HG03139 (cell line): ENCODE data around the gene LHPP.
"Not testable (repeated sequence)": the region's sequence is repeated elsewhere in the genome, so short reads cannot be mapped to it uniquely, and the experiment has no call there.

Experiments used
- ATAC-seq: cut with Tn5 transposase; IDR thresholded peaks from one replicate; pipeline ENCODE4 v1.9.1; 2021; ENCODE audit not compliant: unreplicated experiment

The LHPP gene

GRCh38 chr10:124604214-124605000 lies 142.8 kb downstream of the LHPP start:
- no peak for ATAC-seq

- no peak for ATAC-seq
Observed at GRCh38 chr10:124605001-124605370, 143.4 kb downstream of the LHPP start.

DNA sequence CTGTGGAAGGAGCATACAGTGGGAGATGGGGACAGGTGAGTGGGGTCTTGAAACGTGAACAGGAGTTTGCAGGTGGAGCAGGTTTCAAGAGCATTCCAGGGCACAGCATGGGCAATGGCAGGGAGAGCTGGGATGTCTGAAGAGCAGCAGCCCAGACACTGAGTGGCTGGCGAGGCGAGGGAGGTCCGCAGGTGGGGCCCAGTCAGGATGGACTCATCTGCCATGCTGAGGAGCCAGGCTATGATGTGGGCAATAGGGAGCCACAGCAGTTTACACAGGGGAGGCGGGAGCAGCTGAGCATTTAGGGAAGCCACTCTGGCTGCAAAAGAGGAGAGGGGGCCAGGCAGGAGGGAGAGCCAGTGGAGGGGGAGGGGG lies 143.8 kb downstream of the LHPP start:
- no peak for ATAC-seq

DNA sequence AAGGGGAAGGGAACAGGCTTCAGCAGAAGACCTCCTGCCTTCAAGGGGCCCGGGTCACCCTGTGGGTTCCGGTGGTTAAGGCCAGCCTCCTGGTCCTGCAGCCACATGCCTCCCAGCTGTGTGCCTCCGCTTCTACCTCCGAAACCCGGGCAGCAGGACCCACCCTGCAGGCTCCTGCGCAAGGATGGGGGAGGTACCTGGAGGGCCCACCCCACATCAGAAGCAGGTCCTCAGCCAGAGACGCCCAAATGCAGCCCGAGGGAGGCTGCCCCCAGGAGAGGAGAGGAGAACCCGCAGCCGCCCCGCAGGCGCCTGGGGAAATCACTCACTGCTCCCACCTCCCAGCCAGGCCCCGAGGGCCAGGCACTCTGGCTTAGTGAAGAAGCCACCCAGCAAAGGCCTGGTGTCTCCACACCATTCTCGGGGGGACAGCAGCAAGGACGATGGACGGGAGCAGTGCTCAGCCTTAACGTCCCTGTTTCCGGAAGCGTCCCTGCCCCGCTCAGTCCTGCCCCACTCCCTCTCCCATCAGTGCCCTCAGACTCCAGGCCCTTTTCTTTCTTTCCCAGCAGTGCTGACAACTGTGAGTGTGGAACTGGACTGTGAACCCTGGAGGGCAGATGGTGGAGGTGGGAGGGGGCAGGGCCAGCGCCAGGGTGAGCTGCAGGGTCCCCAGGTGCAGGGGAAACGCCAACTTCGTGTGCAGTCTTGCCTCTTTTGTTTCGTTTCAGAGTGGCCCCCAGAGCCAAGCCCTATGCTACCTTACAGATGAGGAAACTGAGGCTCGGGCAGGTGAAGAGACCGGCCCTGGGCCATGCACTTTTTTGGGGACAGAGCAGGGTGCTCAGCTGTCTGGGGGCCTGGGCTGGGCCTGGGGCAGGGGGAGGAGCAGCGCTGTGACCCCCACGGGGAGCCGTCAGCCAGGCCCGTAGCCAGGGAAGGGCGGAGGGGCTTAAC lies 144.5 kb downstream of the LHPP start:
- no peak for ATAC-seq

- ATAC-seq = no peak
Observed at GRCh38 chr10:124606822-124607221, 145.2 kb downstream of the LHPP start.

- ATAC-seq = no peak
Observed at GRCh38 chr10:124607693-124608092, 146.1 kb downstream of the LHPP start.

- ATAC-seq = no peak
Observed at GRCh38 chr10:124608093-124608721, 146.6 kb downstream of the LHPP start.

DNA sequence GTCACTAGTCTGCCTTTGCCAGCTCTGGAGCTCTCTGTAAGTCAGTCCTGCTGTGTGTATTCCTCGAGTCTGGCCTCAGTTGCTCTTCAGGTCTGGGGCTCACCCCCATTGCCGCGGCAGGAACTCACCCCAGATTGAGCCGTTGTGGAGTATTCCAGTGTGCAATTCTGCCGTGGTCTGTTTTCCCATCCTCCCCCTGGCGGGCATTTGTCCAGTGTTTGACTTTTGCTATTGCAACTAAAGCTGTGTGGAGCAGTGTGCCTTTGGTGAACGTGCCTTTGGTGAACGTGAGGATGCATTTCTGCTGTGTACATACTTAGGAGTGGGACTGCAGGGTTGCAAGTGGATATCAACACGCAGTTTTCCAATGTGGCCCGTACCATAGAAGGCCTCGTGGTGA lies 148.1 kb downstream of the LHPP start:
- ATAC-seq = no peak

- ATAC-seq = not testable (repeated sequence)
Observed at GRCh38 chr10:124610186-124610585, 148.6 kb downstream of the LHPP start.

DNA sequence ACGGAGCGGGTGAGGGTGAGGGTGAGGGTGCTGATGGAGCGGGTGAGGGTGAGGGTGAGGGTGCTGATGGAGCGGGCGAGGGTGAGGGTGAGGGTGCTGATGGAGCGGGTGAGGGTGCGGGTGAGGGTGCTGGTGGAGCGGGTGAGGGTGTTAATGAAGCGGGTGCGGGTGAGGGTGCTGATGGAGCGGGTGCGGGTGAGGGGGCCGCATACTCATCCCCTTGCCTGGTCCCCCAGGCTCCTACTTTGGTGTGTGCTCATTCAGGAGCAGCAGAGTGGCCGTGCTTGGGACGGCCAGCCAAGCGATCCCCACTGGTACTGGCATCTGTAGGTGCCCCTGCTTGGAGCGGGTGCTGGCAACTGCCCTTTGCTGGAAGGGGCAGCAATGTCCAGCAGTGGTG lies 149.2 kb downstream of the LHPP start:
- ATAC-seq = not testable (repeated sequence)

DNA sequence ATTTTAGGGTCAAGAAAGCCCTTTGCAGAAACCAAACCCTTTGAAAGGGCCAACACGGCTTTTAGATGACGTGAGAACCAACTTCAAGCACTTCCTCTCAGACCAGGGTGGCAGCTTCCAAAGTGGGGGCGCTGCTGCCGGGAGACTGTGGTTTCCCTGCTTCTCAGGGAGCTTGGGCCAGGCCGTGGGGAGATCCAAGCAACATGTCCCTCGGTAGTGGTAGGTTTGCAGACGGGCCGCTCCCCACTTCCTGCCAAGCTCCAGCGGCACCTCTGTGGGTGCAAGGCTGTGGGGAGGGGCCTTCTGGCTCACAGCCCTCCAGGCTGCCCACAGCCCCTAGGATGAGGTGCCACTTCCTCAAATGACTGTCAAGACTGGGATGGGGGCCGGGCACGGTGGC lies 150.1 kb downstream of the LHPP start:
- no peak for ATAC-seq

DNA sequence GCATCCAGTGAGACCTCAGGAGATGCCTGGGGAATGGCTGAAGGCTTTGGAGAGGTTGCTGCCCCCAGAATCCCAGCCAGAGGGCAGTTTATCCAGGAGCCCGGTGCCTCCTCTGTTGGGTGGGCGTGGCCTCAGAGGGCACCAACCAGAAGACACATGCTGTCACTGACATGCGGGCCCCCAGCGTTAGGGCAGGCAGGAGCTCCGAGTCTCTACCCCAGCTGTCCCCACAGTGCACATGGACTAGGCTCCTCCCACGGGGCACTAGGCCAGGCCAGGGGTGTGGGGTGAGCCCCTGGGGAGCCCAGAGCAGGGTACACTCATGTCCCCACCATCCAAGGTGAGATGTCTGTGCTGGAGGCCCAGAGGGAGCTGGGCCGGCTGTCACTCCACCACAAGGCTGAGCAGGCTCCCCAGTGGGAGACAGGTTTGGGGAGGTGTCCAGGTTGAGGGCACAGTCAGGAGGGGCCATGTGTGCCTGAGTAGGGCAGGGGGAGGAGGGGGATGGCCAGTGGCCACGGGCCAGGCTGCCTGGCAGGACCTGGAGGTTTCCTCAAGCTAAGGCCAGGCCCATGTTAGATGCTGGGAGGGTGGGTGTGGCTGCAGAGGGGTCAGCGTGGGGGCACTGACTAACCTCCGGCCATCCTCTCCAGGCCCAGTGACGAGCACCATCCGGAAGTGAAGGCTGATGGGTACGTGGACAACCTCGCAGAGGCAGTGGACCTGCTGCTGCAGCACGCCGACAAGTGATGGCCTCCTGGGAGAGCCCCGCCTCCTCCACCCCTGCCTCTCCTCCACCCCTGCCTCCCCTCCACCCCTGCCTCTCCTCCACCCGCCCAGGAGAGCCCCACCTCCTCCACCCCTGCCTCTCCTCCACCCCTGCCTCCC lies 151.2 kb downstream of the LHPP start:
- ATAC-seq = no peak

- ATAC-seq = peak; percentile 36
Observed at GRCh38 chr10:124614003-124614659, 152.5 kb downstream of the LHPP start.

DNA sequence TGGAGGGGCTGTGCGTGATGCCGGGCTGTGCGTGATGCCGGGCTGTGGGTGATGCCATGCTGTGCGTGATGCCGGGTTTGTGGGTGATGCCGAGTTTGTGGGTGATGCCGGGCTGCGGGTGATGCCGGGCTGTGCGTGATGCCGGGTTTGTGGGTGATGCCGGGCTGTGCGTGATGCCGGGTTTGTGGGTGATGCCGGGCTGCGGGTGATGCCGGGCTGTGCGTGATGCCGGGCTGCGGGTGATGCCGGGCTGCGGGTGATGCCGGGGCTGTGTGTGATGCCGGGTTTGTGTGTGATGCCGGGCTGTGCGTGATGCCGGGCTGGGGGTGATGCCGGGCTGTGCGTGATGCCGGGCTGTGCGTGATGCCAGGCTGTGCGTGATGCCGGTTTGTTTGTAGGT lies 153.6 kb downstream of the LHPP start:
- ATAC-seq = no peak

DNA sequence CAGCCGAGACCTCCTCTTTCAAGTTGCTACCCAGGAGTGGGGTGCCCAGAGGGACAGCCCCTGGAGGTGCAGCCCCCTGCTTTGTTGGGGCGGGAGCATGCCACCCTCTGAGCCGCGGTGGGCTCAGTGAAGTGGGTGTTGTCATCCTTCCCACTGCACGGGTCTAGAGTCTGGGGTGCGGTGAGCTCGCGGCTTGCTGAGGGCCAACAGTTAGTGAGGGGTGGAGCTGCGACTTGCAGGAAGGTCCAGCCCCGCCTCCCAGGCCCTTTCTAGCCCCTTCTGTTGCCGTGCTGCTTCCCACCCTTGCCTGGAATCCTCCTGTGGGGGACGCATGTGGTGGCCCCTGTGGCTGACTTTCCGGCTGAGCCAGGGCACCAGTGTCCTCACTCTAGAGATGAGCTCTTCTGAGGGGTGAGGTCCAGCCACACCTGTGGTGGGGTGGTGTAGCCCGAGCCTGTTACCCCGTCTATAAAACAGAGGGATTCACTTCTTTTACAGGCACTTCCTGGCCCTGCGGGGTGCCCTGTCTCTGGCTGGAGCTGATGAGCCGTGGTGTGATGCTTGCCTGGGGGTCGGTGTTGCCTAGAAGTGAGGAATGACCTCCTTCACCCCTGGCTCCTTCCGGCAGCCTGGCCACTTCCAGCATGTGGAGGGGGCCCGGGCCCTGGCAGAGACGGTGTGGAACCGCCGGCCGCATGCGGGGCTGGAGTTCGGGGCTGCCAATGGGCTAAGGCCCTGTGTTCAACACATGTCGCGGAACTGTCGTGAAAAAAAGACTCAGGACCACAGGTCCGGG lies 154.6 kb downstream of the LHPP start:
- no peak for ATAC-seq

GRCh38 chr10:124616836-124617130 lies 155.2 kb downstream of the LHPP start:
- ATAC-seq = no peak

DNA sequence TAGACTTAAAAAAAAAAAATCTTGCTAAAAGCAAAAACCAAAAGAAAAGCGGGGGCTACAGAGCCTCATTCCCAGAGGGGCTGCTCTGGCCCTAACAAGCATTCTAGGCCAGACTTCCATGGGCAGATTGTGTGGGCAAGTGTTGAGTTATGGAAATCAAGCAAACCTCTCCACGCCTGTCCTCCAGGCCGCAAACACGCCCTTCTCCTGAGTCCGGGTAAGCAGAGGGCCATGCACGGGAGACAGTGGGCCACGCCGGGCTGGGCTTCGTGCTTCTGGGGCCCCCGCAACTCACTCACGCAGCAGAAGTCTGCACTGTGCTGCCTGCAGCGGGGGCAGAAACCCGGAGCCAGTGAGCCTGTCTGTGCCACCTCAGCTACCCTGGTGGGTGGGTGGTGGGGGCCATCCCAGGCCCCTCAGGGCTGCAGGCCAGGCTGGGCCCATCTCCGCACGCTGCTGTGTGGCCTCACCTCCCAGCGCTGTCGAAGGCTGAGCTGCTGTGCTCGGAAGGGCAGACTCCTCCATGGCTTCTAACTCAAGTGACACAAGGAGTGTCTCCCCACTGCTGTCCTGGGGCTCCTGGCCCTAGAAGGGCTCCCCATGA lies 156.9 kb downstream of the LHPP start:
- ATAC-seq = no peak

DNA sequence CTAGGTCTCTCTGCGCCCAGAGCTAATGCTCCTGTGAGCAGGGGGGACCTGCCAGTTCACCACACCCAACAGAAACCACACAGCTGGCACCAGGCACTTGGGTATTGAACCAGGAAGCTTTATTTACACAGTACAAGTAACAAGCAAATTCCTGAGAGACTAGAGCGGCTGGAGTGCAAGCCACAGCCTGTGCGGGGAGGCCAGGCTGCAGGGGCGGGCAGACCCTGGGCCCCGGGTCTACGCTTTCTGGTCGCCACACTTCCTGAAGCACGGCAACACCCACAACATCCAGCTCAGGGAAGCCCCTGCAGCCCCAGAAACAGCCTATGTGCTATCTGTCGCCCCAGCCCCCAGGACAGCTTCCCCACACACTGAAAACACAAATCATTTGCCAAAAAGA lies 157.6 kb downstream of the LHPP start:
- no peak for ATAC-seq

DNA sequence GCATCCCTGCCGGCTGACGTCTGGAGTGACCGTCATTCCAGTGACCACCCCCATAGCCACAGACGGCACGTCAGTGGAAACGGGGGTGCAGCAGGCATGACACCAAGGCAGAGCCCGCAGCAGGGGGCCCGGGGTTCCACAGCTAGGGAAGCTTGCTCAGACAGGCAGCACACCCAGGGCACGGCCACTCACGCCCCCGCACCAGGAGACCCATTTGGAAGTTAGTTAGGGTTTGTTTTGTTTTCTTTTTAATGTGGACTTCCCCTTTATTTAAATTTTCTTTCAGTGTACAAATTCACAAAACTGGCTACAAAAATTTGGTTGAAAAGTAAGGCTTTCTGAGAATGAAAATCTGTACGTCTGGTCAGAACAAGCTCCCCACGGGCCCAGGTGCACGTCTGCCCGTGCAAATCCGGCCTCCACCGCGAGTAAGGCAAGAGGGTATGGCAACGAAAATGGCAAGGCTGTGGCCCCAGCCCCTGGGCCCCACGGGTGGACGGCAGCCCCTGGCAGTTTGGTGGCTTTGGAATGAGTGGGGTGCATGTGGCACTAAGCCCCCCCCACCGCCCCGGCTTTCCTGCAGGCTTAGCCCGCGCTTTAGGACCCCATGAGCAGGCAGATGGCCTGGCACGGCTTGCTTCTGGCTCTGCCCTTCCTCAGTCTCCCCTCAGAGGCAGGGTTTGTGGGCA lies 158.3 kb downstream of the LHPP start:
- ATAC-seq = no peak
